ENCODE data around the gene ARL15.

GRCh38 chr5:53948598-53948997 is 361.8 kb downstream of the ARL15 start:
- TF ChIP-seq EZH2 (IDR thresholded peaks at IDR 0.05; ENCODE audit: borderline replicate concordance, low read depth, low read length, severe bottlenecking) (no peak), CTCF (IDR thresholded peaks at IDR 0.05; ENCODE audit: borderline replicate concordance, extremely low read depth, low read length, poor library complexity, severe bottlenecking) (no peak)
